Retina (tissue), 1 donor: Measurements from ENCODE around the gene RALGPS2.
"Not testable (repeated sequence)": the region's sequence is repeated elsewhere in the genome, so short reads cannot be mapped to it uniquely, and the experiment has no call there.

ENCODE experiments used
- DNase-seq: peaks from one replicate; pipeline ENCODE4 v3.0.0-alpha.2; 2016

The RALGPS2 gene

DNA sequence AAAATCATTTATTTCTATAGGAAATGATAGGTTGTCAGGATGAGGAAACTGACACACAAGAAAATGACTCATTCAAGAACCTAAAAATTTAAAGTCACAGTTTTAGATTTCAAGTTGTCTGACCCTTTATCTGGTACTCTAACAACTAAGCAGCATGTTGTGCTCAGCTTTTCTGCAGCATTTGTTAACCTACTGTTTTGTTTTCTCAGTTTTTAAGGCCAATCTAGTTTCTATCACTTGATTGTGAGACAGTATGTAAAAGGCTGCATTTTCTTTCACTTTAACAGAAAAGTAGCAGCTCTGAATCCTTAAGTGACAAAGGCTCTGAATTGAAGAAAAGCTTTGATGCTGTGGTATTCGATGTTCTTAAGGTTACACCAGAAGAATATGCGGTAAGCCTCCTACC is 59.1 kb downstream of the RALGPS2 start:
- no peak for DNase-seq

- DNase-seq: no peak
Observed at GRCh38 chr1:178792394-178792793, 67.3 kb downstream of the RALGPS2 start.

- no peak for DNase-seq
Observed at GRCh38 chr1:178796013-178796412, 71.0 kb downstream of the RALGPS2 start.

DNA sequence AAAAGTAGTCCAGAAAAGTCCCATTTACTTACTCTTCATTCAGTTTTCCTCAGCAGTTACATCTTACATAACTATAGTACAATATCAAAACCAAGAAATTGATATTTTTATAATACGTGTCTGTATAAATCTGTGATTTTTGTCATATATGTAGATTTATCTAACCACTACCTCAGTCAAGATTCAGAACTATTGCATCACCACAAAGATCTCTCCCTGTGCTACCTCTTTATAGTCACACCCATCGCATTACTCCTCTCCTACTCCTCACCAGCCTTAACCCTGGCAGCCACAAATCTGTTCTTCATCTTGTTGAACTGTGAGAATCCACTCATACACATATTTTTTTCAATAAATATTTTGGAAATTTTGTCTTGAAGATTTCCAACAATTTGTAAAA is 72.5 kb downstream of the RALGPS2 start:
- DNase-seq: no peak

DNA sequence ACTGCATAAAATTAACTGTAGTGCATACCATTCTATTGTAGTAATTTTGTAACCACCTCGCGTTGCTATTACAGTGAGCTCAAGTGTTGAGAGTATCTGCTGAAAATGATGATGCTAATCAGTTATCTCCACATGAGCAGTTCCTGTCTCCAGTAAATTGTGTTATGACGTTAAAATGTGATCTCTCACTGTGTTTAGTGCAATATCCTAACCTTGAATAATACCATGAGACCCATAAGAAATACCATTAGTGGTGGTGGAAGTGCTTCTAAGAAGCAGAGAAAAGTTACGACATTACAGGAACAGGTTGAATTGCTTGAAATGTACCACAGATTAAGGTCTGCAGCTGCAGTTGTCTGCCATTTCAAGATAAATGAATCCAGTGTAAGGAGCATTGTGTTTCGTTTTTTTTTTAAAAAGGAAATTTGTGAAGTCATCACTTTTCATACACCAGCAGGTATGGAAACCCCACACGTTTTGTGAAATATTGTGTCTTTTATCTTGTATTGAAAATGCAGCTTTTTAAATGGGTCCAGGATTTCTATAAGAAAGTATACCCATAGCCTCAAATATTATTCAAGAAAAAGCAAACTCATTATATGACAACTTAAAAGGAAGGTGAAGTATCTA is 73.3 kb downstream of the RALGPS2 start:
- no peak for DNase-seq

DNA sequence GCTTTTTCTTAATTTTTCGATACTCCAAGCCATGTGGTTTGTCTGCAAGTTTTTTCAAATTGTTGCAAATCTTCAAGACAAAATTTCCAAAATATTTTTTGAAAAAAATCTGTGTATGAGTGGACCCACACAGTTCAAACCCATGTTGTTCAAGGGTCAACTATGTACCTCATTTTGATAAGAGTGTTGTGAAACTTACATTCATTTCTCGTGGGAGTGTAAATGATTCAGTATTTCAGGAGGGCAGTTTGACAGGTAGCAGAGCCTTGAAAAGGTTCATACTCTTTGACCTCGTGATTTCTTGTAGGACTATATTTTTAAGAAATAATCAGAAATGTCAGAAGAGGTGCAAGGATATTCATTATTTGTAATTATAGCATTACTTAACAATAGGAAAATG is 77.8 kb downstream of the RALGPS2 start:
- DNase-seq: no peak

DNA sequence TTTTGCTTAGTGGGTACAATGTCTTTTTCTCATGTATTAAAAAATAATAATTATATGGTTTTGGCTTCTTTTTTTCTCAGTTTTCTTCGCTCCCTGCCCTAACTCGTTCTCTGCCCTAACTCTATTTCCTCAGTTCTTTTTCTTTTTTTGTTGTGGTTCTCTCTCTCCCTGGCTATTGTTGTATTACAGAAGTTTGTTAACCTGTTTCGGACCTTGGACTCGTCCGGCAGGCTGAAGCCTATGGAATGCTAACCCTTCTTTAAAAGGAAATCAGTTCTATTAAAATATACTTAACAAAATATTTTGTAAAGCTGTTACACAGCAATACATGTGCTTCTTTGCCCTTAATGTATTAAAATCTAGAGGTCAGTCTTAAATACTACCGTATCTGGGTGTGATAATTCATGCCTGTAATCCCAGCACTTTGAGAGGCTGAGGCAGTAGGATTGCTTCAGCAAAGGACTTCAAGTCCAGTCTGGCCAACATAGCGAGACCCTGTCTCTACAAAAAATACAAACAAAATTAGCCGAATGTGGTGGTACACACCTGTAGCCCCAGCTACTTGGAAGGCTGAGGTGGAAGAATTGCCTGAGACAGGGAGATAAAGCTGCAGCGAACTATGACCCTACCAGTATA is 81.7 kb downstream of the RALGPS2 start:
- DNase-seq: no peak

DNA sequence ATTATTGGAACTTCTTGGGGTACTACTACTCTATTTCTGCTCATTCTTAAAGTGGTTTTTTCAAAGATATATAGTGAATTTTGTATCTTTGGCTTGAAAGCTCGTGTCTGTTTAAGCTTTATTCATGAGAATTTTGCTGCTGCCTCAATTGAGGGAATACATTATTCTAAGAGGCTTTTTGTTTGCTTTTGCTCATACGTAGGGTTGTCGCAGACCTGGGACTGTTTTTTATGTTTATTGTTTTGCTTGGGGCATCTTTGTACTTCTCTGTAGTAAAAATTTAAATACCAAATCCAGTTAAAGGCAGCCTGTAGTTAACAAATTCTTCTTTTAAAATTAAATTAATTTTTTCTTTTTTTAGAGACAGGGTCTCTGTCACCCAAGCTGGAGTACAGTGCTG is 83.5 kb downstream of the RALGPS2 start:
- DNase-seq: no peak

DNA sequence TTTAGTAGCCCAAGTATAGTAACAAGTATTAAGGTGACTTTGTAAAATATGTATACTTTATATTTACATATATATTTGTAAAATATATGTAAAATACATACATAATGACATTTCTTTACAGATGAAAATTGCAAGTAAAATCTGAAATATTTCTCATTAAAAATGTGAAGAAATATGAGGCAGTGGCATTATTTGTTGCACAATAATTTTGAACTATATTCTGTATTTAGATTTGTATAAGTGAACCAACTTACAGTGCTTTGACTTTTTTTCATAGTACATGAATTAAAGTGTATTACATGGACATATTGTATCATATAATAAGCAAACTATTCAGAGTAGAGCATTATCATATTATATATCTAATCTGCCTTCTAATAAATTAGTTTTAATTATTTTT is 85.5 kb downstream of the RALGPS2 start:
- DNase-seq: no peak

DNA sequence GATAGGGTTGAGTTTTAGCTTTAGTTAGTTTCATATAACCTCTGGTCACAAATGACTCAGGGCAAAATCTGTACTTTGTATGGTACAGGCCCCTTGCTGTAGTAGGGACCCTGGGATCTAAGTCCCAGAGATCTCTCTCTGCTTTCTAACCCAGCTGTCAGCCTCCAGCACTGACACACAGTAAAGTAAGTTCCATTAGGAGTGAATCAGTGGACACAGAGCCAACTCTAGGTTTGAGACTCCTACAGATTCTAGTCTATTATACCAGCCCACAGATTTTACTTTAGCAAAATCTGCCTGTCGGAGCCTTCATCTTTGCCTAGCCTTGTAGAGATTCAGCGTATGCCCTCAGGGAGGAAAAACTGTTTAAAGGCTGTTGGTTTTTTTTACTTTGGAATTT is 93.4 kb downstream of the RALGPS2 start:
- DNase-seq: no peak

DNA sequence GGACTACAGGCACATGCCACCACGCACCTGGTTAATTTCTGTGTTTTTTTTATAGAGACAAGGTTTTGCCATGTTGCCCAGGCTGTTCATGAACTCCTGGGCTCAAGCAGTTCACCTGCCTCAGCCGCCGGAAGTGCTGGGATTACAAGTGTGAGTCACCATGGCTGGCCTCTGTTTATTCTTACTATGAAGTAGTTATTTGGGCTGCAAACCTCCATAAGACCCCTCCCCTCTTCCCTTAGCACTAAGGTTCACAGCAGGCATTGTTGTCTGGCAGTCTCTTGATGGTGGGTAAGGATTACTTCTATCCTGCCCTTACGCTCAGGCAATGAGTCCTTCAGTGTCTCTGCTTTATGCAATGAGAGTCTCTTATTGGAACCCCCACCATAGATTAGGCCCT is 94.1 kb downstream of the RALGPS2 start:
- DNase-seq: no peak

DNA sequence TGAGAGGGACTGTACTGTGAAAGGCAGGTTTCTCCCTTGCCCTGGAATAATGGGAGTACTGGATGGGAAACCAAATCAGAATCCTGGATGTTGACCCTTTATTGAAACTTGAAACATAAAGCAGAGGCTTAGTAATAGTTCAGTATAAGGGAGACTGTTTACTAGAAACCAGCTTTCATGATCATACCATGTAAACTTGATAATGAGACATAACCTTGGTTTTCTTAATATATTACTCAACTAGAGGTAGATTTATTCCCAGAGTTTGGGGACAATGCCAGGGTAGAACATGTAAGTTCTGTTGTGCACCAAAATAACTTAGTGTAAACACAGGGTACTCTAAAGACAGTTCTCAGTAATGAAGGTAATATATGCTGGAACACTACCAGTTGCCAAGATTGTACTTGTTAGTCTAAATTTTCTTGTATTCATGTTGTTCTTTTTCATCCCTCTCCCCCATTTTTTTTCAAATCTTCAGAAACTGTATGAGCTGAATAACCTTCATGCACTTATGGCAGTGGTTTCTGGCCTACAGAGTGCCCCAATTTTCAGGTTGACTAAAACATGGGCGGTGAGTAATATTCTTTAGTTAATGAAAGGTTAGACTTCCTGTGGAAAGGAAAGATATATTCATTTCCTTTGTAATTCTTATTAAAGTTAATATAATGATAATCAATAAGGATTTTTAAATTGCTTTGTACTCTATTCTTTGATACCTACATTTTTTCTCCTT is 96.3 kb downstream of the RALGPS2 start:
- DNase-seq: no peak

- DNase-seq: no peak
Observed at GRCh38 chr1:178825167-178825566, 100.1 kb downstream of the RALGPS2 start.

DNA sequence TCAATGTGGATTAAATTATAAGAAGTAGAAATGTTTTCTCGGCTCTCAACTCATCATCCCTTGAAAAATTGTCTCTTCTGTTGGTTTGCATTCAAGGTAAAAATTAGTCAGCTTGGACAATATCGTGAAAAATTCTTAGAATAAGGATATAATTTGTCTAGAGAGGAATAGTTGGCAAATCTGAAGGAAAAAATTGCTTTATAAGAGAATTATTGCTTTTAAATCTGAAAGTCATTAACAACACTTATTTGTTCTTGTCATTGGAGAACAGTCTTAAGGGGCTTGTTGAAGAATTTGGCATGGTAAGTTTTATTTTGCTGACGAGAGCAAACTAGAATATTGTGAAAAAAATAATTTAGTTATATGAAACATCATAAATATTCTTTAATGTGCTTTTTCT is 119.4 kb downstream of the RALGPS2 start:
- no peak for DNase-seq

- no peak for DNase-seq
Observed at GRCh38 chr1:178846306-178846705, 121.3 kb downstream of the RALGPS2 start.

GRCh38 chr1:178847396-178847849 is 122.4 kb downstream of the RALGPS2 start:
- DNase-seq: no peak

GRCh38 chr1:178847919-178848318 is 122.9 kb downstream of the RALGPS2 start:
- not testable (repeated sequence) for DNase-seq

- DNase-seq: no peak
Observed at GRCh38 chr1:178849918-178850317, 124.9 kb downstream of the RALGPS2 start.

GRCh38 chr1:178857126-178857525 is 132.1 kb downstream of the RALGPS2 start:
- no peak for DNase-seq

- no peak for DNase-seq
Observed at GRCh38 chr1:178862416-178862815, 137.4 kb downstream of the RALGPS2 start.

DNA sequence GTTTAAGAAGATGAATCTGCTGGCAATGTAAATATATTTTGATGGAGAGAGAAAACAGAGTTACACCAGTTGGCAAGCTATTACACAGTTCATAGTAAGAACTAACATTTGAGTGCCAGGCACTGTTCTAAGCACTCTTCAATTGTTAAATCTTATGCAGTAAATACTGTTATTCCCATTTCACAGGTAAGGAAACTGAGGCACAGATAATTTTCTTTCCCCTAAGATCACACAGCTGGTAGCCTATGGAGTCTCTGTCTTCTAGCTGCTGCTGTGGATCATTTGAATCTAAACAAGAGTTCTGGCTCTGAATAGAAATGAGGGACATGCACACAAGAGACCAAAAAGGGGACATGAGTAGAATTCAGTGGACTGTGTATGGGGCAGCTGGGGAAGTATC is 137.8 kb downstream of the RALGPS2 start:
- no peak for DNase-seq

- DNase-seq: no peak
Observed at GRCh38 chr1:178864326-178864725, 139.3 kb downstream of the RALGPS2 start.

GRCh38 chr1:178867670-178868069 is 142.6 kb downstream of the RALGPS2 start:
- DNase-seq: no peak

GRCh38 chr1:178868706-178869105 is 143.7 kb downstream of the RALGPS2 start:
- DNase-seq: no peak
